ENCODE measurements around the gene FAM240A. TPM values are rescaled to one million over a fixed set of nuclear protein-coding genes. Genes with fewer than 3 reads are reported as not detected.

Gene FAM240A
- total RNA-seq, 2 donors from 2014 or later = not detected

DNA sequence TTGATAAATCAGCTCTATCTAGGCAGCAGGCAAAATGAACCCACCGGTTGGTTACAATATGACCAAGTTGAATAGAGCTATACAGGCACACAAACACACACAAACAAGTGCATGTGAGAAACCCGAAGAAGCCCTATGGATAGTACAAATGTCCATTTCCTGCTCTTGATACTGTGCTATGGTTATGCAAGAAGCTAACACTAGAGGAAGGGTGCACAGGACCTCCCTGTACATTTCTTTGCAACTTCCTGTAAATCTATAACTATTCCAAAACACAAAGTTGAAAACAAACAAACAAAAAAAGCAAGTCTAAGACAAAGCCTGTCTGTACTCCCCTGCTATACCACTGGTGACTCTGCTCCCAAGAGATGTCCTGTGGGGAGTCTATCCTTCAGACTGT lies 8.2 kb upstream of the FAM240A start:
- peak overlapping the region; percentile 19 for H3K4me3 Mint-ChIP-seq
- no peaks in the 10 kb centered on the region for H3K27me3 Mint-ChIP-seq (ENCODE audit: insufficient read depth)
- TF ChIP-seq, protein P1, sequence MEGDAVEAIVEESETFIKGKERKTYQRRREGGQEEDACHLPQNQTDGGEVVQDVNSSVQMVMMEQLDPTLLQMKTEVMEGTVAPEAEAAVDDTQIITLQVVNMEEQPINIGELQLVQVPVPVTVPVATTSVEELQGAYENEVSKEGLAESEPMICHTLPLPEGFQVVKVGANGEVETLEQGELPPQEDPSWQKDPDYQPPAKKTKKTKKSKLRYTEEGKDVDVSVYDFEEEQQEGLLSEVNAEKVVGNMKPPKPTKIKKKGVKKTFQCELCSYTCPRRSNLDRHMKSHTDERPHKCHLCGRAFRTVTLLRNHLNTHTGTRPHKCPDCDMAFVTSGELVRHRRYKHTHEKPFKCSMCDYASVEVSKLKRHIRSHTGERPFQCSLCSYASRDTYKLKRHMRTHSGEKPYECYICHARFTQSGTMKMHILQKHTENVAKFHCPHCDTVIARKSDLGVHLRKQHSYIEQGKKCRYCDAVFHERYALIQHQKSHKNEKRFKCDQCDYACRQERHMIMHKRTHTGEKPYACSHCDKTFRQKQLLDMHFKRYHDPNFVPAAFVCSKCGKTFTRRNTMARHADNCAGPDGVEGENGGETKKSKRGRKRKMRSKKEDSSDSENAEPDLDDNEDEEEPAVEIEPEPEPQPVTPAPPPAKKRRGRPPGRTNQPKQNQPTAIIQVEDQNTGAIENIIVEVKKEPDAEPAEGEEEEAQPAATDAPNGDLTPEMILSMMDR (conservative IDR thresholded peaks at IDR 0.05) = no peak
- no peaks in the 10 kb centered on the region for H3K9me3 Mint-ChIP-seq
- H3K36me3 ChIP-seq (ENCODE audit: control insufficient read depth, insufficient read depth, low read length) = no peaks in the 10 kb centered on the region
- H3K9me3 ChIP-seq (ENCODE audit: control insufficient read depth, low read length) = no peaks in the 10 kb centered on the region
- H3K4me3 ChIP-seq (ENCODE audit: low read length) = peak overlapping the region; percentile 27
- peak overlapping the region; percentile 16 for H3K27ac Mint-ChIP-seq
- WGBS, 2 experiments (ENCODE audit: insufficient coverage in 1 of 2, insufficient read length in 1 of 2) = 80 to 96% methylated on average over 1 to 2 of the region's 2 CpGs
- no peaks in the 10 kb centered on the region for H3K36me3 Mint-ChIP-seq (ENCODE audit: low read depth)
- DNase-seq = no peak
- no peak overlapping the region for H3K9ac ChIP-seq (ENCODE audit: extremely low read depth, low read length, poor library complexity, severe bottlenecking)
- H3K4me1 ChIP-seq (ENCODE audit: control insufficient read depth, insufficient read depth, low read length) = peaks cover 10% of the 10 kb centered on the region
- H3K27ac ChIP-seq (ENCODE audit: low read depth, low read length) = no peak overlapping the region
- H3K27me3 ChIP-seq (ENCODE audit: control insufficient read depth, insufficient read depth, low read length, poor library complexity, severe bottlenecking) = no peaks in the 10 kb centered on the region
- peaks cover 45% of the 10 kb centered on the region for H3K4me1 Mint-ChIP-seq

DNA sequence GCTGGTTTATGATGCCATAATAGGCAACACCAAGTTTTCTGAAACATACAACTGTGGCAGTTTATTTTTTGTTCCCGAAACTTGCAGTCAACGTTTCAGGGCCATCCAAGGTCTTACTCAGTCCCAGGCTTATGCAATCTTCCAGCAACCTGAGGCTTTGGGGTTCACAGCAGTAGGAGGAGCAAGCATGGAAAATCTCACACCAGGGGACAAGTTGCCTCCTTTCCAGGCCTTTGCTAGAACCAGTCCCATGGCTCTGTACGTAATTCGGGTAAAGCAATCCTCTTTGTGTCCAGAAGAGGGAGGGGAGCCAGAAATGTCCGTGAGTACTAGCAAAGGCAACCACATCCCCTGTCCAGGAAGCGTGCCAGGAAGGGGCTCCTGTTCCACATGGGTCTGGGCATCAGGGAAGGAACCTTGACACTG lies 4.7 kb upstream of the FAM240A start:
- Mint-ChIP-seq H3K4me1 (peaks cover 42% of the 10 kb centered on the region), H3K4me3 (no peak overlapping the region), H3K27ac (no peak overlapping the region), H3K27me3 (ENCODE audit: insufficient read depth) (peaks cover 2% of the 10 kb centered on the region), H3K9me3 (no peaks in the 10 kb centered on the region), H3K36me3 (ENCODE audit: low read depth) (no peaks in the 10 kb centered on the region)
- Histone ChIP-seq H3K36me3 (ENCODE audit: control insufficient read depth, insufficient read depth, low read length) (no peaks in the 10 kb centered on the region), H3K27ac (ENCODE audit: low read depth, low read length) (no peak overlapping the region), H3K4me1 (ENCODE audit: control insufficient read depth, insufficient read depth, low read length) (peaks cover 10% of the 10 kb centered on the region), H3K9me3 (ENCODE audit: control insufficient read depth, low read length) (no peaks in the 10 kb centered on the region), H3K4me3 (ENCODE audit: low read length) (no peak overlapping the region), H3K9ac (ENCODE audit: extremely low read depth, low read length, poor library complexity, severe bottlenecking) (no peak overlapping the region), H3K27me3 (ENCODE audit: control insufficient read depth, insufficient read depth, low read length, poor library complexity, severe bottlenecking) (no peaks in the 10 kb centered on the region)
- TF ChIP-seq, protein P1 (conservative IDR thresholded peaks at IDR 0.05) = peak; percentile 72
- 66 to 69% methylated on average over 6 of the region's 6 CpGs for WGBS, 2 experiments (ENCODE audit: insufficient coverage in 1 of 2, insufficient read length in 1 of 2)
- DNase-seq = peak; percentile 81

DNA sequence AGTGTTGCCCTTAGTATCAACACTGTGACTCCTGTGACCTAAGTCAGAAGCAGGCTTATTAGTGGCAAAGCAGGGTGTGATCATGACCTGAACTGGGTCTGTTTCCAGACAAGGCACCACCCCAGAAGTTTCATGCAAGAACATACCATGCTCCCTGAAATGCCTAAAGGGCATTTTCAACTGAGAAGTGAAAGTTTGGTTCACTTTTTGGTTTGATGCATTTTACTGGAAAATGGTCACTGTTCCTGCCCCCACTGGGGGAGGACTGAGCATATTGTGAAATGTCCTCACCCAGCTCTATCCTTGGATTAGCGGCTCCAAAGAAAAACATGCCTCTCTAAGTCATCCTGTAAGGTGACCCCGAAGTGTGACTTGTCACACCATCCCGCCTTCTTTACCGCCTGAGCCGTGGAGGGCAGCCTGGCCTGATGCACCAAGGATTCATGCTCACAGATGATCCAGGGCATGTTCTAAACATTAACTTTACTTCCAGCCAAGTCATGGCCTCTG lies 3.1 kb upstream of the FAM240A start:
- Histone ChIP-seq H3K27me3 (ENCODE audit: control insufficient read depth, insufficient read depth, low read length, poor library complexity, severe bottlenecking) (no peaks in the 10 kb centered on the region), H3K27ac (ENCODE audit: low read depth, low read length) (no peak overlapping the region), H3K9me3 (ENCODE audit: control insufficient read depth, low read length) (no peaks in the 10 kb centered on the region), H3K36me3 (ENCODE audit: control insufficient read depth, insufficient read depth, low read length) (no peaks in the 10 kb centered on the region), H3K9ac (ENCODE audit: extremely low read depth, low read length, poor library complexity, severe bottlenecking) (no peak overlapping the region), H3K4me3 (ENCODE audit: low read length) (no peak overlapping the region), H3K4me1 (ENCODE audit: control insufficient read depth, insufficient read depth, low read length) (peaks cover 5% of the 10 kb centered on the region)
- TF ChIP-seq, protein P1 (conservative IDR thresholded peaks at IDR 0.05) = no peak
- Mint-ChIP-seq H3K27ac (no peak overlapping the region), H3K9me3 (no peaks in the 10 kb centered on the region), H3K27me3 (ENCODE audit: insufficient read depth) (peaks cover 2% of the 10 kb centered on the region), H3K4me3 (no peak overlapping the region), H3K4me1 (peaks cover 34% of the 10 kb centered on the region), H3K36me3 (ENCODE audit: low read depth) (no peaks in the 10 kb centered on the region)
- WGBS, 2 experiments (ENCODE audit: insufficient coverage in 1 of 2, insufficient read length in 1 of 2) = 88 to 100% methylated on average over 1 to 5 of the region's 5 CpGs
- DNase-seq = peak; percentile 56
